AG09319 (cell line): ENCODE data around the gene STK33.

ENCODE experiments used
- DNase-seq: peaks from one replicate; pipeline ENCODE4 v3.0.0-alpha.2; 2010; ENCODE audit warnings: low read depth; ENCODE audit errors: extremely low read depth
- CTCF ChIP-seq: IDR thresholded peaks from 2 replicates; pipeline ENCODE4 v1.5.1; 2011; ENCODE audit warnings: low read depth, mild to moderate bottlenecking, inconsistent platforms, low read length, moderate library complexity

STK33 gene

DNA sequence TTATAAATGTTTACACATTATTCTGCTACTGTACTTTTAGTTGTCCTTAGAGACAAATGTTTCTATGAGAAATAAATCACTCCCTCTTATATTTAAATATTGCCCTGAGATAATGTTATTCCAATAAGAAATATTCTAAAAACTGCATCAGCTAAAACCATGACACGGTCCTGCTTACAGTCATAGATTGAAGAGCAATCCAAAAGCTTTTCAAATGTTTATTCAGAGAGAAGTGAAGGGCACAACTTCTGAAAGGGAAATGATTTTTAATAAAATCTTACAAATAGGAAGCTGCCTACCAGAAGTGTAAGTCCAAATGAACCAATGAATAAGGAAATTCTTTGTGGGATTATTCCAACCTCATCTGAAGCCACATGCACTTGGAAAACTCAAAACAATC is 49.2 kb downstream of the STK33 start:
- TF ChIP-seq CTCF, result no peak
- DNase-seq, result no peak

GRCh38 chr11:8543278-8543677 is 50.8 kb downstream of the STK33 start:
- TF ChIP-seq CTCF, result no peak
- DNase-seq, result no peak

- DNase-seq, result no peak
- TF ChIP-seq CTCF, result no peak
Observed at GRCh38 chr11:8541448-8541847, 52.6 kb downstream of the STK33 start.

DNA sequence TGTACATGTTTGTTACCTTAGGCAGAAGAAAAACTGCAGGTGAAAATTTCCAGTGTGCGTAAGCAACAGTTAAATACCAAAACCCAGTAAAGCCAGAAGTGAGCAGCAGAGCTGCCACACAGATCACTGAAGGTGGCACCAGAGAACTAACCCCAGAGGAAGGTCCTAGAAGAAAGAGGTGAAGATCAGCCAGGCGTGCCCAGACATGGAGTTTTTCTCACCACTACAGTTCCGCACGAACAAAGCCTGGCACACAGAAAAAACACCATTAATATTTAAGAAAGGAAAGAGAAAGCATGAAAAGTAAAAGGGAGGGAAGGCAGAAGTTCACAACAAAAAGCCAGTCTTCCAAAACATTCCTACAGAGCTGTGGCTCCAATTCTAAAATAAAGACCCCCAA is 60.7 kb downstream of the STK33 start:
- TF ChIP-seq CTCF, result no peak
- DNase-seq, result no peak

DNA sequence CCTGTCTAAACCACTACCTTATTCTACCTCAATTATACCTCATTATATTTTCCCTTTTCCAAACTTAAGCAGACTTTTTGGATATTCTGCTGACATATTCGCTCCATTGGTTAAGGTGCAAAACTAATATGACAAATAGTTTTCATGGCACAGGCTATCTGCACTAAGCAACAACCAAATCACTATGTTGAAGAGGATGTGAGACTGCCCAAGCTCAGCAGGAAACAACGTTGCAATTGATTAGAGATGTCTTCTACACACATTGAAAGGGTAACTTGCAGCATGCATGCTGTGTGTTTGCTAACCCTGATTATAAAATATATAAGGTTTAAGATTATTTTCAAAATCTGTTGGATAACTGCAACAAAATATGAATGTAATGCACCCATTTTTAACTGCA is 61.6 kb downstream of the STK33 start:
- no peak for TF ChIP-seq CTCF
- DNase-seq, result no peak

GRCh38 chr11:8531982-8532381 is 62.0 kb downstream of the STK33 start:
- no peak for DNase-seq
- TF ChIP-seq CTCF, result no peak

DNA sequence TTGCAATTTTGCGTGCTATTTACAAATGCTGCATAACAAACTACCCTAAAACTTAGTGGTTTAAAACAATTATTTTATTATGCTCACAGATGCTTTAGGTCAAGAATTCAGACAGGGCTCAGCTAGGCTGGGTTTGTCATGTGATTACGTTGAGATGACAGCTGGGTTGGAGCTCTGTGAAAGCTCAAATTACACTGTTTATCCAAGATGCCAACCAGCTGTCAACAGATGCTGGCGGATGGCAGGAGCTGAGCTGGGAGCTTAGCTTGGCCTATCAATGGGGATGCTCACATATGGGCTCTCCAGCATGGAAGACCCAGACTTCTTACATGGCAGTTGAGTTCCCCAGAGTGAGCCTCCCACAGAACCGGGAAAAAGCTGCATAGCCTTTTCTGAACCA is 62.7 kb downstream of the STK33 start:
- no peak for DNase-seq
- no peak for TF ChIP-seq CTCF
